MCF 10A (cell line): ENCODE results near the gene UMAD1. TPM values are rescaled to one million over a fixed set of nuclear protein-coding genes. Genes with fewer than 3 reads are reported as not detected.
"Not testable (repeated sequence)": the region's sequence is repeated elsewhere in the genome, so short reads cannot be mapped to it uniquely, and the experiment has no call there.

Experiments used
- BruUV-seq: library from RNA; stranded (reverse); fragments of 400-500 nt; replicated peaks from 2 replicates; lab custom pipeline; 2021; lab: Mats Ljungman, UMichigan
- CTCF ChIA-PET: fragments of 300-600 bp; sonication (Branson Sonifier 250); formaldehyde crosslinking; extraction: SDS; loops from one replicate; lab custom pipeline; 2021; ENCODE audit warnings: antibody characterized with exemption, inconsistent platforms; lab: Yijun Ruan, JAX
- POLR2A ChIA-PET: fragments of 300-600, 350-650 bp; sonication (Branson Sonifier 250); formaldehyde crosslinking; extraction: SDS; loops from one replicate; lab custom pipeline; 2020; ENCODE audit warnings: antibody characterized with exemption, inconsistent platforms; lab: Yijun Ruan, JAX
- DNase-seq: peaks from one replicate; pipeline ENCODE4 v3.0.0-alpha.2; 2018; ENCODE audit not compliant: unreplicated experiment
- H3K27ac Mint-ChIP-seq: one replicate; pipeline ENCODE4 v1.8.0; 2022; ENCODE audit warnings: mild to moderate bottlenecking, low read depth, mixed read lengths; ENCODE audit not compliant: unreplicated experiment
- H3K27me3 Mint-ChIP-seq: one replicate; pipeline ENCODE4 v1.8.0; 2022; ENCODE audit warnings: mixed read lengths; ENCODE audit not compliant: insufficient read depth, unreplicated experiment
- H3K36me3 Mint-ChIP-seq: one replicate; pipeline ENCODE4 v1.8.0; 2022; ENCODE audit warnings: mild to moderate bottlenecking, moderate library complexity, mixed read lengths; ENCODE audit not compliant: insufficient read depth, unreplicated experiment
- H3K4me1 Mint-ChIP-seq: one replicate; pipeline ENCODE4 v1.8.0; 2022; ENCODE audit warnings: mixed read lengths; ENCODE audit not compliant: insufficient read depth, unreplicated experiment
- H3K4me3 Mint-ChIP-seq: one replicate; pipeline ENCODE4 v1.8.0; 2022; ENCODE audit warnings: mild to moderate bottlenecking, moderate library complexity, mixed read lengths; ENCODE audit not compliant: unreplicated experiment
- H3K9me3 Mint-ChIP-seq: one replicate; pipeline ENCODE4 v1.8.0; 2022; ENCODE audit warnings: mixed read lengths; ENCODE audit not compliant: unreplicated experiment
- intact Hi-C: fragments of 100-400 bp; cut with micrococcal nuclease; formaldehyde crosslinking; loops from 2 replicates; pipeline ENCODE4 v1.14.1; 2022
- total RNA-seq: library from RNA; stranded (reverse); gene quantifications from 2 replicates; pipeline ENCODE4 v1.2.3, GENCODE V29; 2022
- TF ChIP-seq, protein P1 (sequence below): fragments of 200-600 bp; IDR thresholded peaks from one replicate; pipeline ENCODE4 v1.8.0; 2022; ENCODE audit warnings: antibody characterized with exemption, mild to moderate bottlenecking; ENCODE audit not compliant: unreplicated experiment

The UMAD1 gene
- total RNA-seq, 1 experiment from 2014 or later, result 7.1 TPM

DNA sequence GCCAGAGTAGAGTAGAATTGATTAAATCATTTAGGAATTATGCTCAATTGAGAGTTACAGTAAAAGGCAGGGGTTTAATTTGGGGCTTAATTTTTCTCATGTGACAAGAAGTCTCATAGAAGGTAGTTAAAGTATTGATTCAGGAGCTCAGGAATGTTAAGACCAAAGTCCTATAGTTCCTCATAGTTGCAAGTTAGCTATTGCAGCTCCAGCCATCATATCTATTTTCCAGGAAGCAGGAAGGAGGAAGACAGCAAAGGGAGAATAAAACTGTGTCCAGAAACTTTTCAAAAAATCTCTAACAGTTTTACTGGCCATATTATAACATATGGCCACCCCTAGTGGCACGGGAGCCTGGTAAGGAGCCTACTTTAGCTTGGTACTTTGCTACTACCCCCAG lies 174.8 kb downstream of the UMAD1 start:
- intact Hi-C loops, result no loop called here
- no peak for DNase-seq
- Mint-ChIP-seq H3K27ac (no peak overlapping the region), H3K9me3 (no peaks in the 10 kb centered on the region), H3K4me3 (no peak overlapping the region), H3K36me3 (peaks cover 7% of the 10 kb centered on the region), H3K27me3 (no peaks in the 10 kb centered on the region), H3K4me1 (no peaks in the 10 kb centered on the region)
- TF ChIP-seq, protein P1, sequence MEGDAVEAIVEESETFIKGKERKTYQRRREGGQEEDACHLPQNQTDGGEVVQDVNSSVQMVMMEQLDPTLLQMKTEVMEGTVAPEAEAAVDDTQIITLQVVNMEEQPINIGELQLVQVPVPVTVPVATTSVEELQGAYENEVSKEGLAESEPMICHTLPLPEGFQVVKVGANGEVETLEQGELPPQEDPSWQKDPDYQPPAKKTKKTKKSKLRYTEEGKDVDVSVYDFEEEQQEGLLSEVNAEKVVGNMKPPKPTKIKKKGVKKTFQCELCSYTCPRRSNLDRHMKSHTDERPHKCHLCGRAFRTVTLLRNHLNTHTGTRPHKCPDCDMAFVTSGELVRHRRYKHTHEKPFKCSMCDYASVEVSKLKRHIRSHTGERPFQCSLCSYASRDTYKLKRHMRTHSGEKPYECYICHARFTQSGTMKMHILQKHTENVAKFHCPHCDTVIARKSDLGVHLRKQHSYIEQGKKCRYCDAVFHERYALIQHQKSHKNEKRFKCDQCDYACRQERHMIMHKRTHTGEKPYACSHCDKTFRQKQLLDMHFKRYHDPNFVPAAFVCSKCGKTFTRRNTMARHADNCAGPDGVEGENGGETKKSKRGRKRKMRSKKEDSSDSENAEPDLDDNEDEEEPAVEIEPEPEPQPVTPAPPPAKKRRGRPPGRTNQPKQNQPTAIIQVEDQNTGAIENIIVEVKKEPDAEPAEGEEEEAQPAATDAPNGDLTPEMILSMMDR, result no peak
- ChIA-PET POLR2A (no interaction called here), CTCF (interaction anchor here (0.6 kb wide), 1 partner anchor 153 kb away, joined by 3 read pairs; the partner anchor contains the start of gene GLCCI1)
- BruUV-seq, result no TSS peak

DNA sequence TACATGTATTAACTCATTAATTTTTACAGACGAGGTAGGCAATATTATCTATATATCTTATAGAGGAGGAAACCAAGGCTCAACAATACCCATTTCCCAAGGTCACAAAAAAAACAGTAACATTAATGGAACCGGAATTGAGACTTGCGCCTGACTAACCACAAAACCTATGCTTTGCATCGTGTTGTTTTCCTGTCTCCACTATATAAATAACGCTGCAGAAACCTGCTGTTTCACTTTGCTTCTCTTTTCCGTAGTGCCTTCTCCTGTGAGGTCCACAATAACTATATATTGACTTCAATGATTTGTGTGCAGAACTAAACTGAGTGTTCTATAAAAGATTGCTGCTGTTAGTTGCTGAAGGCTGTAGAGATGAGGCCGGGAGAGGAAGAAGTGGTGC lies 175.5 kb downstream of the UMAD1 start:
- Mint-ChIP-seq H3K27ac (no peak overlapping the region), H3K4me3 (no peak overlapping the region), H3K9me3 (no peaks in the 10 kb centered on the region), H3K4me1 (no peaks in the 10 kb centered on the region), H3K27me3 (no peaks in the 10 kb centered on the region), H3K36me3 (peaks cover 7% of the 10 kb centered on the region)
- BruUV-seq, result no TSS peak
- POLR2A ChIA-PET, result interaction anchor here (0.6 kb wide), 1 partner anchor 27 kb away, joined by 3 read pairs; no protein-coding TSS in a partner anchor
- no peak for DNase-seq
- CTCF ChIA-PET, result no interaction called here
- TF ChIP-seq, protein P1, result no peak
- intact Hi-C loops, result no loop called here

DNA sequence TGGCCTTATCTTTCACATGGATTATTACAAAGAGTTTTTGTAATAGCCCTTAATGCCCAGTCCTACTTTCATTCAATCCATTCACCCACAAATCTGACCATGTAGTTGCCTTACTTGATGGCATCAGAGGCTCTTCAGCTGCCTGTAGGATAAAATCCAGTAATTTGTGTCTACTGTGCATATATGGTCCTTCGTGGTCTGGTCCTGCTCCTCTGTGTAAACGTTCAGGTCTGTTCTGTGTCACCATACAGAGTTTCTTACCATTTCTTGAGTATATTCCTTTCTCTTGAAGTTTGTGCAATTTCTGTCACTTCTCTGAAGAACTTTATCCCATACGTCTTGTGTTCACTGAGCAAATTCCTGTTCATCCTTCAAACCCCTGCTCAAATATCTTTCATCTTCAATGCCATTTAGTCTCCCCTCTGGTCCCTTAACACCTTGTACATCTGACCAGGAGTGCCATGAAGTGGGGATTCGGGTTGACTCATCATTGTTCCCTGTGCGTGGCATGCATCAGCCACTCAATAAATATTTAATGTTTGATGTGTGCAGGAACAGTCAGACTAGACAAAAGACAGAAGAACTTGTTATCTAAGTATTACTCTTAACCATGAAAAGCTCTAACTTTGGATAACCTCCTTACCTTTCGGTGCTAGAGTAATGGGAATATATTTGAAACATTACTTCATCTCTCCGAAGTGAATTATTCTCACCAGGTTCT lies 176.4 kb downstream of the UMAD1 start:
- BruUV-seq, result no TSS peak
- no peaks in the 10 kb centered on the region for H3K4me1 Mint-ChIP-seq
- H3K4me3 Mint-ChIP-seq, result no peak overlapping the region
- no peak overlapping the region for H3K27ac Mint-ChIP-seq
- intact Hi-C loops, result no loop called here
- no peaks in the 10 kb centered on the region for H3K9me3 Mint-ChIP-seq
- ChIA-PET POLR2A (no interaction called here), CTCF (interaction anchor here (0.8 kb wide), 1 partner anchor 33 kb away, joined by 3 read pairs; no protein-coding TSS in a partner anchor)
- no peak for DNase-seq
- no peaks in the 10 kb centered on the region for H3K27me3 Mint-ChIP-seq
- TF ChIP-seq, protein P1, result no peak
- peaks cover 7% of the 10 kb centered on the region for H3K36me3 Mint-ChIP-seq

DNA sequence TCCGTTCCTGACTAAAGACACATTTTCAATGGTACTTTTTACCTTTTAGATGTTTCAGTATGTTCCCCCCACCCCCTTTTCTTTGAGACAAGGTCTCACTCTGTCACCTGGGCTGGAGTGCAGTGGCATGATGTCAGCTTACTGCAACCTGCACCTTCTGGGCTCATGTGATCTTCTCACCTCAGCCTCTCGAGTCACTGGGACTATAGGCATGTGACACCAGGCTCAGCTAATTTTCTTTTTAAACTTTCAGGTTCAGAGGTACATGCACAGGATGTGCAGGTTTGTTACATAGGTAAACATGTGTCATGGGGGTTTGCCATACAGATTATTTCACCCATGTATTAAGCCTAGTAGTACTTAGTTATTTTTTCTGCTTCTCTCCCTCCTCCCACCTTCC lies 177.2 kb downstream of the UMAD1 start:
- POLR2A ChIA-PET, result no interaction called here
- BruUV-seq, result no TSS peak
- H3K27me3 Mint-ChIP-seq, result no peaks in the 10 kb centered on the region

DNA sequence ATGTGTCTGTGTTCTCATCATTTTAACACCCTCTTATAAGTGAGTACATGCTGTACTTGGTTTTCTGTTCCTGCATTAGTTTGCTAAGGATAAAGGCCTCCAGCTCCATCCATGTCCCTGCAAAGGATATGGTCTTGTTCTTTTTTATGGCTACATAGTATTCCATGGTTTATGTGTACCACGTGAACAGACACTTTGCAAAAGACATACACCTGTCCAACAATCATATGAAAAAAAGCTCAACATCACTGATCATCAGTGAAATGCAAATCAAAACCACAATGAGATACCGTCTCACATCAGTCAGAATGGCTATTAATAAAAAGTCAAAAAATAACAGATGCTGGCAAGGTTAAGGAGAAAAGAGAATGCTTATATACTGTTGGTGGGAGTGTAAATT lies 177.6 kb downstream of the UMAD1 start:
- H3K4me1 Mint-ChIP-seq, H3K9me3 Mint-ChIP-seq, DNase-seq, H3K27ac Mint-ChIP-seq, CTCF ChIA-PET, intact Hi-C loops, H3K4me3 Mint-ChIP-seq, H3K27me3 Mint-ChIP-seq, H3K36me3 Mint-ChIP-seq, POLR2A ChIA-PET, BruUV-seq: not testable (repeated sequence)

More for the DNA sequence above, 177.2 kb downstream of the UMAD1 start:
- CTCF ChIA-PET, result interaction anchor here (0.8 kb wide), 1 partner anchor 32 kb away, joined by 3 read pairs; no protein-coding TSS in a partner anchor
- no peaks in the 10 kb centered on the region for H3K4me1 Mint-ChIP-seq
- DNase-seq, result no peak
- no peaks in the 10 kb centered on the region for H3K9me3 Mint-ChIP-seq
- intact Hi-C loops, result no loop called here
- H3K27ac Mint-ChIP-seq, result no peak overlapping the region
- TF ChIP-seq, protein P1, result no peak
- H3K4me3 Mint-ChIP-seq, result no peak overlapping the region
- peaks cover 7% of the 10 kb centered on the region for H3K36me3 Mint-ChIP-seq
